HG02571 (cell line): ENCODE measurements around the gene C16orf90.
"Not testable (repeated sequence)": the region's sequence is repeated elsewhere in the genome, so short reads cannot be mapped to it uniquely, and the experiment has no call there.

Experiments used
- ATAC-seq: cut with Tn5 transposase; IDR thresholded peaks from one replicate; pipeline ENCODE4 v1.9.1; 2021; ENCODE audit warnings: mild to moderate bottlenecking, moderate library complexity; ENCODE audit not compliant: unreplicated experiment

The C16orf90 gene, protein sequence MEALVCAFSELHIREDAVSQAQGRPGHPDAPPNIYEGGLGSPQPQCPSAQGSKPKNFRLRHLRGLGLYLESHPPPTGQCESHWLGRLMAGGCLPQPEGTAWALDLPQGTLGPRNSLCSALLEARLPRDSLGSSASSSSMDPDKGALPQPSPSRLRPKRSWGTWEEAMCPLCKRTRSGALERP

DNA sequence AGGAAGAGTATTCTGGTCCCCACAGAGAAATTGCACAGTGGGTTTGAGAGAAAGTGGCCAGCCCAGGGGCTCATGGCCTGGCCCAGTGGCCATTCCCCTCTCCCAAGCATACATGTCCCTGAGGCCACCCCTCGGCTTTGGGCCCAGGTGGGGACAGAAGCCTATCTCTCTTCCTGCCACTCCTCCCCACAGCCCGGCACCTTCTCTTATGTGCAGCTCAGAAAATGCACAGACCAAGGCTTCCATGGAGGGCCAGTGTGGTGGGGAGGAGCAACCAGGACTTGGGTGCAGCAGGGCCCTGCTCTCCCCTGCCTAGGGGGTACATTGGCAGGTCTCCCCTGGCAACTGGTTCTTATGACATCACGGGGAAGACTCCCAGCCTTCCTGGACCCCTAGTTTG, at the start of gene C16orf90:
TSS of gene C16orf90 (minus strand) at position 314 of the 400 bp plus-strand sequence. CDS start at position 246, 68 bp downstream.
- ATAC-seq = no peak

DNA sequence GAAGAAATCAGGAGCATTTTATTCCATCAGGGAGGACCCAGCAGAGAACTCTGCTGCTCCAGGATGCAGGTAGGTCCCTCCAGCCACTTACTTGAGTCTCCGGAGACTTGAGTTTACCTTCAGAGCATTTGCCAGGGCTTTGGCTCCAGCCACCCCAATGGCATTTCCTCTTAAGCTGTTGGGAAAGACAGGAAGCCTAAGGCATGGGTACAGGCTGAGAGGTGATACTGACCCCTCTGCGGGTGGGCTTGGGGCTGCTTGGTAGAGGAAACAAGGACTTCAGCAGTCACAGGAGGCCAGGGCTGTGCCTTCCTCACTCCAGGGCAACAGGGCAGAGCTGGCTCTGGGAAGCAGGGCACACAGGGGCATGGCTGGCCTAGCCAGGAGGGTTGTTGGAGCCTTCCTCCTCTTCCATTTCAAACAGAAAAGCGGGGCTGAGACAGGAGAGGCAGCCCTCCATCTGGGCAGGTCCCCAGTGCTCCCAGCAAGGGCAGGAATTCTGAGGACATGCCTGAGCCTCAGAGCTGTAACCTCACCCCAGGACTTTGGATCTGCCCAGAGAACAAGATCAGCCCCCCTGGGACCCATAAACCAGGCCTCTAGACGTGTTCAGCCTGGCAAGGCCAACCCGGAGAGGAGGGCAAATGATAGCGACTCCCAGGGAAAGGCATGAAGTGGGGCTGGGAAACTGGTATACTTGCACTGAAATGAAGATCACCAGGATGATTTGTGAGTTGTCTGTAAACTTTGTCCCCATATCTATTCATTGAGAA, 47.5 kb upstream of the C16orf90 start:
- no peak for ATAC-seq

DNA sequence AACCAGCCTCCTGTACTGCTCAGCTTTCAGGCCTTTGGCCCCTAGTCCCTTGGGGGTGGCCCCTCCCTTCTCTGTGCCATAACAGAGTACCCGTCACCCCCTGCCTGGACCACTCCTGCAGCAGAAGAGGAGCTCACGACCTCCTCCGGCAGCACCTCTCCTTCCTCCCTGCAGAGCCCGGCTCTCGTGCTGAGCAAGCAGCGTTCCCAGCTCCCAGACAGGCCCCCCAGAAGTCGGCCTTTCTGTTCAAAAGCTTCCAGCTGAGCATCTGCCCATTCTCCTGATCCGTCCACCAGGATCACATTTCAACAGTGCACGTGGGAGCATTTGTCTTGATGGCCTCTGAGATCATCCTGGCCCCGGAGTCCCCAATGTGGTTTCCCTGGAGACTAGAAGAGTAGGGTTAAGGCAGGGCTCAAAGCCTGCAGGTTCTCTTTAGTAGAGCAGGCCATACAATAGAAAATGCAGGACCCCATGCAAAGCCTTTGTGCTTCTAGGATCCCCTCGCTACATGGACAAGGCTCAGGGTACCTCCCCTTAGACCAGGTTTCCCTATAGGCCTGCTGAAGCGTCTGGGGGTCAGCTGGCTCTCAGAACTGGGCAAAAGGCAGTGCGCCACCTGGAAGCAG, 46.4 kb upstream of the C16orf90 start:
- no peak for ATAC-seq

DNA sequence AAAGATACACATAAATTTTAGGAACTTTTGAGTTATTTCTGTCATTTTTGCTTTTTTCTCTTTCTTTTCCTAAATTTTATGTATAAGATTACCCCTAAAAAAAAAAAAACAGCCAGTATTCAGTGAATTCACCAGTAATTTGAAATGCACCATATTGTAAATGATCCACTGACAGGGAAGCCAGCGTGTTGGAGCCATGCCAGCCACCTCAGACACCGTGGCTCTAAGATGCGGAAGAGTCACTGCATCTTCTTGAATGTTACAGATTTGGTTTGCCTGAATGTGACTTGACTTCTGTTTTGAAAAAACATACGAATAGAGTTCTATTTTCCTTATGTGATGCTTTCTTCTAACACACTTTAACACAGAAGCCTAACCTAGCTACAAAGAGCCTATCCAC, 42.9 kb upstream of the C16orf90 start:
- ATAC-seq = no peak

DNA sequence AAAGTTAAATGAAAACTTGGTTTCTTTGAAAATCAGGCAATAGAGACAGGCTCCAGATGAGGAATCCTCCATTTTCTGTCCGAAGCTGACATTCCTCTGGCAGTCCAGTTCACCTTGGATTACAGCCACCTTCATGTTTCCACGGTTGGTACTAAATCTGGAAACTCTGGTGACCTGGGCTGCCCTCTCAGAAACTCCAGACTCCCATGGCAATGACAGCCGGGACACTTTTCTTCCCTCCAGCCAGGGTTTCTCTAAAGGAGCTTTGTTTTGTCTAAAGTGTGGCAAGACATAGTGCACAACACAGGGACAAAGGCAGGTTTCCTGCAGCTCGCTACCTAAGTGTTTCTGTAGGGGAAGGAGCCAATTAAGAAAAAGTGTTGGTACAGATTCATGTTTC, 41.6 kb upstream of the C16orf90 start:
- ATAC-seq = no peak

DNA sequence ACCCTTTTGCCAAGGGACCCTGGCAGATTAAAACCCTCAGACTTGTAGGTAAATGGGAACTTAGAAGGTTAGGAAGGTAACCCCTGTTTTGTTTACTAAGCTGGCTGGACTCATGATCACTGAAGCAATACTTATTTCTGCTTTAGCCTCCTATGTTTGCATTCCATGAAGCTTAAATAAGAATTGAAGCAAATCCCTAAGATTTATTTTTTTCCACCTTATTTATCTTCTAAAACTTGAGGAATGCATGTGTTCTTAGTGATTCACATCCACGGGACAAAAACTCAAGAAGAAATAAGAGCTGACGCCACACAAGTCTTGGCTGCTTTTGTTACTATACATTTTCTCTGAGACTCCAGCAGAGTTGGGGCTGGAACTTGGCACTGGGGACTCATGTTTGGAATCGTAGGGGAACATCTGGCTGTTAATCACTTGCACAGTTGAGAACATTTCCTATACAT, 41.0 kb upstream of the C16orf90 start:
- ATAC-seq = no peak

DNA sequence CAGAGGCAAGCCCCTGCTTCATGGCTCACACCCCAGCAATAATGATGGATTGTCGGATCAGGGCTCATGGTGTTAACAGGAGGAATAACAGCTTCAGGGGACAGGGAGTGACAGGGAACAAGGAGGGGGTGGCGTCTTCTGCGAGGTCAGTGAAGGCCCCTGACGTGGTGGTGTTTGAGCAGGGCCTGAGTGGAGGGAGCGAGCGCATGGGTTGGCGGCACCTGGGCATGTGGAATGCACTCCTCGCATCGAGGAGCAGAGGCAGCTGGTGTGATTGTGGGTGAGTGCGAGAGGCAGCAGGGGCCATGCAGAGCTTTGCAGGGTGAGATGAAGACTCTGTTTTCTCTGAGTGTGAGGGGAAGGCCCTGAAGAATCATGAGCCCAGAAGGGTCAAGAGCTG, 38.8 kb upstream of the C16orf90 start:
- no peak for ATAC-seq

DNA sequence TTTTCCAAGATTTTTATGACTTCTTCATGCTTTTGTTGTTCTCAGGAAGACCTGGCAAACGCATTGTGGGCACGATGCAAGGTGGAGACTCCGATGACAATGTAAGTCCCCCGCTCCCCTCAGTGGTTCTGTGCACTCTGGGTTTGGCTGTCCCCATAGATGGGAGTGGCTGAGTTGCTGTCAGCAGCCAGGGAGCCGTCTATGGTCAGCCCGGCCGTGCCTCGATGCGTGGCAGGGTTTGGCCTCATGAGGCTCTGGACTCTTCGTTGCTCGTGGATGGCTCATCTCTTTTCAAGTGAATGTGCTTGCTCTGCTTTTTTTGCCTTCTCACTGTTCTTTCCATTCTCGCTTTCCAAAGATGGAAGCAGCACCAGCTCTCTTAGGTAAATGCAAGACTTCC, 37.5 kb upstream of the C16orf90 start:
- no peak for ATAC-seq

DNA sequence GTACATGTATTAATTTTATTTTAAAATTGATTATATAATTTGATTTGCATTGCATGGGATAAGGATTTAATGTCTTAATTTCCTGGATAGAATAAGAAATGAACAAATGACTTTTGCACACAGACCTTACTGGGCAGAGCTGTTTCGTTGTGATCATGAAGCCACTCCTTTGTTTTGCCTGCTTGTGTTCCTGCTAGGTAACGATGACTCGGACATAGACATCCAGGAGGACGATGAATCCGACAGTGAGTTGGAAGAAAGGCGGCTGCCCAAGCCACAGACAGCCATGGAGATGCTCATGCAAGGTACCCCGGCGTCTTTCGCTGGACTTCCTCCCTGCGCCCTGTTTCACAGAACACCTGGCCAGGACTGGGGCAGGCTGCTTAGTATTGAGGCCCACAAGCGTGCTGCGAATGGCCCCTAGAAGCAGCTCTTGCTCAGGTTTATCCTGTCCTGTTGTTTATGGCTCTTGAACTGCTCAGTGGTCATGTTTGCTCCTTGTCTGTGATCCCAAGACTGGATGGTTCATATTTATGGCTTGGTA, 35.2 kb upstream of the C16orf90 start:
- ATAC-seq = no peak

DNA sequence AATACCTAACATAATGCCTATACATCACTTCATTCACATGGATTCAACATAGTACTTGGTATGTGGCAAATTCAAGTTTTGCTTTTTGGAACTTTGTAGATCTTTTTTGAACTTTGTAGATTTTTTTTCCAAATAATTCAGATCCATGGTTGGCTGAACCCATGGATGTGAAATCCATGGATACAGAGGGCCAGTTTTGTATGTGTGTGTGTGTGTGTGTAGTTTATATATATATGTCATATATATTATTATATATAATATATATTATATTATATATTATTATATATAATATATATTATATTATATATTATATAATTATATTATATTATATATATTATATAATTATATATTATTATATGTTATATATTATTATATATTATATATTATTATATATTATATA, 33.9 kb upstream of the C16orf90 start:
- ATAC-seq = no peak

DNA sequence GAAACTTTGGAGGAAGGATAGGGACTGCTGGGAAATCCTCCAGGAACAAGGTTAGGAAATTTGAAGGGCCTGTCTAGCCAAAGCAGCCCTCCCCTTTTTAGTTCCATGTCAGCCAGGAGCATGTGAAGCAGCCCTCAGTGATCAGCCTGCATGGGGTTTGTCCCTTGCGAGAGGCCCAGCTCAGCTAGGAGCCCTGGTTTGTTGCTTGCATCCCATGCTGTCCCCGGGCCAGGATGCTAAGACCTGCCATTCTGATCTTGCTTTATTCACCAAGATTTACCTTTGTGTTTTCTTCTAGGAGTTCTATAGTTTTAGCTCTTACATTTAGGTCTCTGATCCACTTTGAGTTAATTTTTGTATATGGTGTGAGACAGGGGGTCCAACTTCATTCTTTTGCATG, 33.1 kb upstream of the C16orf90 start:
- ATAC-seq = no peak

DNA sequence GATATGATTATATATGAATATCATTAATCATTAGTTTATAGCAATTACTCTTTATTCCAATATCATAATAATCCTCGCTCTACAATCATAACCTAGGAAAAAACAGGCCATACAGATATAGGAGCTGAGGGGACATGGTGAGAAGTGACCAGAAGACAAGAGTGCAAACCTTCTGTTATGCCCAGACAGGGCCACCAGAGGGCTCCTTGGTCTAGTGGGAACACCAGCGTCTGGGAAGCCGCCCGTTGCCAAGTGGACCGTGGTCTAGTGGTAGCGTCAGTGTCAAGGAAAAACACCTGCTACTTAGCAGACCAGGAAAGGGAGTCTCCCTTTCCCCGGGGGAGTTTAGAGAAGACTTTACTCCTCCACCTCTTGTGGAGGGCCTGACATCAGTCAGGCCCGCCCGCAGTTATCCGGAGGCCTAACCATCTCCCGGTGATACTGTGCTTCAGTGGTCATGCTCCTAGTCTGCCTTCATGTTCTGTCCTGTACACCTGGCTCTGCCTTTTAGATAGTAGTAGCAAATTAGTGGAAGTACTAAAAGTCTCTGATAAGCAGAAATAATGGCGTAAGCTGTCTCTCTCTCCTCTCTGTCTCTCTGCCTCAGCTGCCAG, 32.0 kb upstream of the C16orf90 start:
- not testable (repeated sequence) for ATAC-seq

DNA sequence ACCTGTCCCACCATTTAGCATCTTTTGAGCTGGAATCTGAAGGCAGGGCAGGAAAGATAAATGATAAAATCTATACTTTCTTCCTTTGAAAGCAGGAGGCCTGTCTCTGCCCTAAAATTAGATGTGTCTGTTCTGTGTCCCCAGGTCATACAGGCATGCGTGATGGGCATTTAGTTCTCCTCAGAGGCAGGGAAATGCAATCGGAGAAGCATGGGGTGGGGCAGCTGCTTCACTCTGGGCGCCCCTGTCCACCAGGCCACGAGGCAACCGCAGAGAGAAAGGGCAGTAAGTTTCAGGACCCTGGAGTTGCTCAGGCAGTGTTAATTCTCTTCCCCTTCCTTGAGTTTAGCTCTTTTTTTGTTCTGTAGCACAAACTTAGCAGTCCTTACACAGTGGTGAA, 30.7 kb upstream of the C16orf90 start:
- ATAC-seq = no peak

DNA sequence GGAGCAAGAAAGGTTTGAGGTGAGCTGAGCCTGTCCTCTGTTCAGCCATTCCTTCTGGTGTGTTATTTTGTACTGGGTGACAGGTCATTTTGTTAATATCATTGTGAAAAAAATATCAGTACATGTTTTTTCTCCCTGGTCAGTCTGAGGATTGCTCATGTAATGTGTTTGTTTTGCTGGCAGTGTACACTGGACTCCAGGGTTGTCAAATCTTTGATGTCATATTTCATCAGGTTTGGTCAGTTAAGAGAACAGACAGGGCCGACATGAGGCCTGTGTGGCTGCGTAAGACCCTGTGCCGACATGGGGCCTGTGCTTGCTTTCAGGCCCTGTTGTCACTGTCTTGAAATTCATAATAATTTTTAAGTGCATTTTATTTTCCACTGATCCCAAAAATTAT, 28.0 kb upstream of the C16orf90 start:
- ATAC-seq = no peak

DNA sequence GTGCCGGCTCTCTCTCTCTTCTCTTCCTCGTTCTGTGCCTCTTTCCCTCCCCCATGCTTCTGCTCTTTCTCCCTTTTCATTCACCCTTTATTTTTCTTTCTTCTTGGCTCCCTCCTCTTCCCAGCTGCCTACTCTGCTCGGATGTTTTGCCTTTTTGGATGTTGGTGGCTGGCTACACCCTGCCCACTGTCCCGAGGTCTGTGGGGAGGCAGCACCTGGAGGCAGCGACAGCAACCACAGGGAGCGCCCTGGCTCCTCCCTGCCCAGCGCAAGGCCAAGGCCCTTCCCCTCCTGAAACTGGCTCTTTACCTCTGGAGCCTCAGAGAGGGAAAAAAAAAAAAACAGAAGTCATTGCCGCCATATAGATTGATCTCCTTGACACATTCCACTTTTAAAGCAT, 25.6 kb upstream of the C16orf90 start:
- no peak for ATAC-seq

DNA sequence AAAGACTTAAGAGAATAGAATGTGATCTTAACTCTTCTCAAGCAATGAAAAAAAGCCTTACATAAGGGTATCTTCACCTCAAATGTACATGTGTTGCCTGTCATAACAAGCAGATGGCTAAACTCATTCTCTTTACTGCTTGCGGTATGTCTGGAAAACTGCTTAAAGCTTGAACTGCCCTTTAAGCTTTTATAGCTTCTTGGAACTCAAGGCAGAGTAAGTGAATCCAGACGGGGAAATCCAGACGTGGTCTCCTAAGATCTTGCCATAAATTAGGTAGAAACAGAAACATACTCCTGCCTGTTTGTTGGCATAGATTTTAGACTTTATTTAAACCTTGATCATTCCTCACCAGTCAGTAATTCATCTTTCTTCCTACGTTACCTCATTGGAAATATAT, 25.1 kb upstream of the C16orf90 start:
- ATAC-seq = no peak

DNA sequence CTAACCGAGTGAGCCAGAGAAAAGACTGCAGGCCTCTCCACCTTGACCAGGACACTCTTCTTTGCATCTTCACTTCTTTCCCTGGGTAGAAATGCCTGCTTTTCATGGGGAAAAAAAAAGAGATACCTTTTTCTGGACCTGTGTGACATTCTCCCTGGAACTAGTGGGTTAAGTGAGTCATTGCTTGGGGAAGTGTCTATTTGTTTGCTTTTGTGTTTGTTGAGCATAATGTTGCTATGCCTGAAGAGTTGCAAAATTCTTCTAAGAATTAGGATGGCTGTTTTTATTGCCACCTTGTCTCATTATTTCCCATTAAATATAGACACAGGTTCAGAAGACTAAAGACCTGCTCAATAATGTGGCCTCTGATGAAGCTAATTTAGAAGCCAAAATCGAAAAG, 24.3 kb upstream of the C16orf90 start:
- no peak for ATAC-seq

DNA sequence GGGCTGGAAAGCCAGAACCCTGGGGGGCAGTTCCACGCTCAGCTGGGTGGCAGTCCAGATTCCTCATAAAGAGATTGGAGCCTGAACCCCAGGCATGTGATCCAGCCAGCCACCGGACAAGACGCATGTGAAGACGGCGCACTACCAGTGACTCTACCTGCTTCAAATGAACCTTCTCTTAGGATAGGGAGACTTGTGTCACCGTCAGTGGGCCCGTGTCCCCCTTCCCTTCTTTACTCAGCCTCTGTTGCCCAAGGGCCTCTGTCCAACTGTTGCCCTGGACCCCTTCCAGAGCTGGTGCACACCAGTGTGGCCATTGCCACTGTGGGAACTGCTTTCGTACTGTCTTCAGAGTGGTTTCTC, 23.7 kb upstream of the C16orf90 start:
- ATAC-seq = no peak

DNA sequence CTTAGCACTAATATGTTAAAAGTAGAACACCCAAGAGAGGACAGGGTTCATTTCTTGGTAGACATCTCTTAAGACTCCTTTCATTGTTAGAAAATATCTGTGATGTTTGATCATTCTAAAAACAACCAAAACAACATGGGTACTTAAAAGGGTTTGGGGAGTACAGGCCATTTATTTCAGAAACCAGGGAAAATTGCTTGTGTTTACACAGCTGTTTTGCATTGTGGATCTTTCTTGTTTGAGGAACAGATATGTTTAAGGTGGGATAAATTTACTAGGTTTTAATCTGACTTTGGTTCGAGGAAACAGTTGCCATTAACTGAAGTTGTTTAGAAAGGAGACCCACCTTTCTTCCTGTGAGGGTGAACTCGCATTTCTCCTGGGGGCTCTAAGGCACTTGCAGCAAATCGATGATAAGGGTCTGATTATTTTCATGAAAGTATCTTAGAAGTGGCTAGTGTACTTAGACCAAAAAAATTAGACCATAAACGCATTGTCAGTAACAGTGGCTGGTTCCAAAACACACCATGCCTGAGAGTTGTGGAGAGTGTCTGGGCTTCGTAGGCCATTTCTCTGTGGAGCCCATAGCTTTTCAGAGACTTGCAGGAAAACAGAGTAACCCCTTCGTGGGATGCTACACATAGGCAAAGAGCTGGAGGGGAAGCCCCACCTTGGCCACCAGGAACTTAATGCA, 23.1 kb upstream of the C16orf90 start:
- ATAC-seq = no peak

DNA sequence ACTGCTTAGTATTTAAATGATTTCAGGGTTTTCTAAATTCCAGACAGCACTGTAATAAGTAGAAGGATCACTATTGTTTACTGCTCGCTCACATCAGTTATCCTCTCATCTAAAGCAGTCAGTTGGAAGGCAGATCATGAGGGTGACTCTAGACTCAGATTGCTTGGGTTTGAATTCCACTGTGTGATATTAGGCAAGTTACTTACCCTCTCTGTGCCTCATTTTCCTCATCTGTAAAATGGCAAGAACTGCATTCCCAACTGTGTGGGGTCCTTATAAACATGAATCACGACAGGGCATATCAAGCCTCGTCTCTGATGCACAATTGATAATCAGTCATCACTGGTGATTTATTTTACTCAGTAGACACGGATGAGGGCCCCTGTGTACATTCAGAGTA, 20.6 kb upstream of the C16orf90 start:
- no peak for ATAC-seq

DNA sequence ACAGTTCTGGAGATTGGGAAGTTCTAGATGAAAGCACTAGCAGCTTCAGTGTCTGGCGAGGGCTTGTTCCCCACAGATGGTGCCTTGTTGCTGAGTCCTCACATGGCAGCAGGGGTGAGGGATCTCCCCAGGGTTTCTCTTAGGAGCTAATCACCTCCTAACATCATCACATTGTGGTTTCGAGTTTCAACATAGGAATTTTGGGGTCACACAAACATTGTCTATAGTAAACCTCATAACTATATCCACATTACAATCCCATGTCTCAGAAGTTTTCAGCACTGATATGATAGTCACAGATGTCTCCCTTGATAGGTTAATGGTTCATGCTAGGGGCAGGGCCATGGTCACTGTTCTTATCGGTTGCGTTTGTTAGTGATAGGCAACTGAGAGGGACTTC, 19.3 kb upstream of the C16orf90 start:
- ATAC-seq = no peak
